Endometrial microvascular endothelial cells (primary cell): Measurements from ENCODE around the gene KCNJ18. TPM values are rescaled to one million over a fixed set of nuclear protein-coding genes. Genes with fewer than 3 reads are reported as not detected.
"Not testable (repeated sequence)": the region's sequence is repeated elsewhere in the genome, so short reads cannot be mapped to it uniquely, and the experiment has no call there.

ENCODE experiments used
- in situ Hi-C: cut with HindIII; loops from 2 replicates; pipeline ENCODE4 v1.10.0; 2017; ENCODE audit warnings: low sequenced_read_pairs, low pct_unique_long_range_greater_than_20kb; ENCODE audit errors: inconsistent ontology term
- total RNA-seq: library from RNA; depleted of rRNA; stranded (reverse); fragments of >200 nt; gene quantifications from one replicate; pipeline ENCODE4 v1.2.3, GENCODE V29; 2015; ENCODE audit errors: inconsistent ontology term

Gene KCNJ18
- total RNA-seq, 1 donor from 2014 or later, result not detected

DNA sequence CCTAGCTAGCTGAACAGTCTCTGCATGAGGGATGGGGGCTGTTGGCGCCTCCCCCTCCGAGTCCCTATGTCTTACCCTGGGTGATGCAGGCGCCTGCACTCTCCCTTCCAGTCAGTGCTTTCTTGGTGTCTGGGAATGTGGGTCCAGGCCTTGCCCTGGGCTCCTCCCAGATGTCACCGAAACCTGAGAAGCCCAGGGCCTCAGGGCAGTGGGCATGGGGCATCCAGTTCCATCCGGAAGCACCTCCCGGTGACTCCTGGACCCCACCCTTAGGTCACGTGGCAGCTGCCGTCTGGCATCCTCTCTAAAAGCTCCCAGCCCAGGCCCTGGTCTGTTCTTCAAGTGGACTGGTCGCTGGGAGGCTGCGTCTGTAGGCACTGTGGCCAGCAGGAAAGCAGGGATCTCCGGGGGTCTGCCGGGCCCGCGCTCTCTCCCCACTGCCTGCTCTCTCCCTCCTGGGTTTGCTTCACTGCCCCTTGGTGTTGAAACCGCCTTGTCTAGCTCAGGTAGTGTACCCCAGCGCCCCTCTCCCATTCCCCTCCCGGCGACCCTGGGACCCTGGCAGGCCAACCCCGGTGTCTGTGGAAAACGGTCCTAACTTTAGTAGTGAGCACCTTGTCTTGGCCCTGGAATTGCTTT, 6.2 kb downstream of the KCNJ18 start:
- in situ Hi-C loops, result not testable (repeated sequence)

DNA sequence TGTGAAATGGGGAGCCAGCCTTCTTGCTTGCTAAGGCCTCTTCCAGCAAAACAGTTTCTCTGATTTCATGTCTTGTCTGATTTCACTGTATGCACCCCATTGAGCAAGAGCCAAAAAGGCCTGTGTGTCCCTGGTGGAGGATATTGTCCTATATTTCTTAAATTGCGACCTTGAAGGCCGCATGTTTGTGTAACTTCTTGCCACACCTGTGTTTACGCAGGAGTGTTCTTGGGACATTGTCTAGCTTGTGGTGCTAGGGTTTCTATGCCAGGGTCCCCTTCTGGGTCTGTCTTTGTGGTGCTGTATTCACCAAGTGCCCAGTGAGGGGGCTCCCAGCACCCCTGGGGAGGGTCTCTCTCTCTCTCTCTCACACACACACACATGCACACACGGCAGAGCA, 6.8 kb downstream of the KCNJ18 start:
- in situ Hi-C loops, result not testable (repeated sequence)

DNA sequence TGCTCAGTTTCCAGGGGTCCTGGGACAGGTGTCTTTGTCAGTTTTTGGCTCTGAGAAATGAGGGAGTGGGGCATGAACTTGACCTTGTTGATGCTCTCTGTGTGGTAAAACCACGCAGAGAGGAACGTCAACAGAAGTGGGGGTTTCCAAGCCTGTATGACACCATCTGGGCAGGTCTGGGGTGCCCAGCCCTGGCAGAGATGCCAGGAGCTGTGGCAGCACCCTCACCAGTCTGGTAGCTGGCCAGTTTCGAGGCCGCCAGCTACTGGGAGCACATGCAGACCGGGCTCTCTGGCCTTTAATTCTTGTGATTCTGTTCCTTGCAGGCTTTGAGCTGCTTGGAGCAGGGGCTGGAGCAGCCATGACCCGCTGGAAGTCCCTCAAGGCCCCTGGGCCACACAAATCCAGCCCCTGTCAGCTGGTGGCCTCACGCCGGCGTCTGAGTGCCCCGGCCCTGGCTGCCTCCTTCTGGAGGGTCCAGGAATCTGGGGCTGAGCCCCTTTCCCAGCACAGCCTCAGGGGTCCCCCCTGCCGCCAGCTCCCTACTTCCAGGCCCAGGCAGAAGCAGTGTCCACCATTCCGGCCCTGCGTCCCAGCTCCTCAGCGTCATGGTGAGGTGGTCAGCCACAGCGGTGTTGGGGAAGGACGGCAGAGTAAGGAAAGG, 7.4 kb downstream of the KCNJ18 start:
- in situ Hi-C loops, result not testable (repeated sequence)

DNA sequence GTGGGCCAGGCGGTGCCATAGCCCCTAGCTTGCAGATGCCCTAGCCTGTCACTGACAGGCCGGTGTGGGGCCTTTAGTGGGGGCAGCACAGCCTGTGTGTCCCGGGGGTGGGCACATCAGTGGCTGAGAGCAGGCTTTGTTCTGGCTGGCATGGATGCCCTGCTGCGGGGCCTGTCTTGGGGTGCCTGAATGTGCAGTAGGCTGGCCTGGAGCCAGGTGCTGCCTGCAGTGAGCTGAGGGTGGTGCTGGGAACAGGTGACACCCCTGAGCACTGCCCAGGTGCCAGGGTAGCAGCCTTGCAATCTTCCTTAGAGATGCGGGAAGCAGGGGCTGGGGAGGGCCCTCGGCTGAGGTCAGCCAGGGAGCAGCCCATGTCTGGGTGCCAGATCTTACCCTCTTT, 8.8 kb downstream of the KCNJ18 start:
- in situ Hi-C loops, result not testable (repeated sequence)

DNA sequence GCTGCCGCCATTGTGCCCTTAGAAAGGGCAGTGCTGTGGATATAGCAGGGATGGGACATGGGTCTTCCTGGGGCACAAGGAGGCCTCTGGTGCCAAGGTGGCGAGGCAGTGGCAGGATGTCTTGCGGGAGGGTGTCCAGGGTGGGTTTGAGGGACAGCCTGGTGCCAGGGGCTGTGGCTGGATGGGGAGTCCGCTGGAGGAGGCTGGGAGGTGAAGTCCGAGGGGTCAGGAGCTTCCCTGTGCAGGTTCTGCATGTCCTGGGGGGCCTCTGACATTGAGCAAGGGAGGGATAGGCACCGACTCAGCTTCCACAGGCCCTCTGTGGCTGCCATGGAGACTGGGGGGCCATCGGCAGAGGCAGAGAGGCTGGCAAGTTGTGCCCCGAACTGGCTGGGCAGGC, 9.7 kb downstream of the KCNJ18 start:
- in situ Hi-C loops, result not testable (repeated sequence)

DNA sequence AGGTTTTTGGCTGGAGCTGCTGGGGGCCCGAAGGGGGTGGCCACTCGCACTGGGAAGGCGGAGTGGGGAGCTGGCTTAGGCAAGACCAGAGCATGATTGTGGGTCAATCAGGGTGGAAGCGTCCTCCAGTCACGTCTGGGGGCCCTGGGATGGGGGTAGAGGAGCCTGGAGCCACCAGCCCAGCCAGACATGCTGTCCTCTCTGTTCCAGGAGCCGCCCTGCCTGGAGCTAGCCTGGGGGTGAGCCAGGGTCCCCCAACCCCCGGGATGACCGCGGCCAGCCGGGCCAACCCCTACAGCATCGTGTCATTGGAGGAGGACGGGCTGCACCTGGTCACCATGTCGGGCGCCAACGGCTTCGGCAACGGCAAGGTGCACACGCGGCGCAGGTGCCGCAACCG, 10.2 kb downstream of the KCNJ18 start:
- in situ Hi-C loops, result not testable (repeated sequence)

DNA sequence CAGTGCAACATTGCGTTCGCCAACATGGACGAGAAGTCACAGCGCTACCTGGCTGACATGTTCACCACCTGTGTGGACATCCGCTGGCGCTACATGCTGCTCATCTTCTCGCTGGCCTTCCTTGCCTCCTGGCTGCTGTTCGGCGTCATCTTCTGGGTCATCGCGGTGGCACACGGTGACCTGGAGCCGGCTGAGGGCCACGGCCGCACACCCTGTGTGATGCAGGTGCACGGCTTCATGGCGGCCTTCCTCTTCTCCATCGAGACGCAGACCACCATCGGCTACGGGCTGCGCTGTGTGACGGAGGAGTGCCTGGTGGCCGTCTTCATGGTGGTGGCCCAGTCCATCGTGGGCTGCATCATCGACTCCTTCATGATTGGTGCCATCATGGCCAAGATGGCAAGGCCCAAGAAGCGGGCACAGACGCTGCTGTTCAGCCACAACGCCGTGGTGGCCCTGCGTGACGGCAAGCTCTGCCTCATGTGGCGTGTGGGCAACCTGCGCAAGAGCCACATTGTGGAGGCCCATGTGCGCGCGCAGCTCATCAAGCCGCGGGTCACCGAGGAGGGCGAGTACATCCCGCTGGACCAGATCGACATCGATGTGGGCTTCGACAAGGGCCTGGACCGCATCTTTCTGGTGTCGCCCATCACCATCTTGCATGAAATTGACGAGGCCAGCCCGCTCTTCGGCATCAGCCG, 10.8 kb downstream of the KCNJ18 start:
- in situ Hi-C loops, result not testable (repeated sequence)

DNA sequence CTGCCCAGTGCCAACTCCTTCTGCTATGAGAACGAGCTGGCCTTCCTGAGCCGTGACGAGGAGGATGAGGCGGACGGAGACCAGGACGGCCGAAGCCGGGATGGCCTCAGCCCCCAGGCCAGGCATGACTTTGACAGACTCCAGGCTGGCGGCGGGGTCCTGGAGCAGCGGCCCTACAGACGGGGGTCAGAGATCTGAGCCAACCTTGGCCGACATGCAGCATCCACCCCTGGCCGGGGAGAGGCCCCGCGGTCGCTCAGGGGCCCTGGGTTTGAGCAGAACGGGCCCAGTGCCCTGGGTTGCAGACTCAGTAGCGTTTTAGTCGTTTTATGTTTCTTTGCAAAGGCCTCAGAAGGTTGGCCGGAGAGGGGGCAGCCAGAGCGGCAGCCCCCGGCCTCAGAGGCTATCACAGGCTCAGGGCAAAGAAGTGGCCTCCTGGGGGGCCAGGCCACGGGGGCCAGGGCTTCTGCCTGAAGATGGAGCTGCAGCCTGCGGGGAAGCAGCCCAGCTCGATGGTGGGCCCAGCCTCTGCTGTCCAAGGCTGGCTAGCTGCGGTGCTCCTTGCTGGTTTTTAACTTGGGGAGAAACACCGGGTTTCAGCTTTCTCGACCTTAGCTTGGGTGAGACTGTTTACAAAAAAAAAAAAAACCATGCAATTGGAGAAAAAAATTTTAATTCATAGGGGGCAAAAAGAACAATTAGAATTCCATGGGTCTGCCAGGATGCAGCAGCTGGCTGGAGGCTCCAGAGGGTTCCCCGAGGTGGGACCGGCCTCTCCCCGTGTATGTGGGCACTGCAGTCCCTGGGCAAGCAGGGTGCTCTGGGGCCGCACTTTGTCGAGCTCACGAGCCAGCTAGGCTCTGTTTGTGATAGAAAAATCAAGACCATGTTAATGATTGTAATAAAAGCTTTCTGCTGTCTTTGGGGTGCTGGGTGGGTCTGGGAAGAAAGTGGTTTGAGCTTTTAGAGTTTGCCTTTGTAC, 11.9 kb downstream of the KCNJ18 start:
- in situ Hi-C loops, result not testable (repeated sequence)

DNA sequence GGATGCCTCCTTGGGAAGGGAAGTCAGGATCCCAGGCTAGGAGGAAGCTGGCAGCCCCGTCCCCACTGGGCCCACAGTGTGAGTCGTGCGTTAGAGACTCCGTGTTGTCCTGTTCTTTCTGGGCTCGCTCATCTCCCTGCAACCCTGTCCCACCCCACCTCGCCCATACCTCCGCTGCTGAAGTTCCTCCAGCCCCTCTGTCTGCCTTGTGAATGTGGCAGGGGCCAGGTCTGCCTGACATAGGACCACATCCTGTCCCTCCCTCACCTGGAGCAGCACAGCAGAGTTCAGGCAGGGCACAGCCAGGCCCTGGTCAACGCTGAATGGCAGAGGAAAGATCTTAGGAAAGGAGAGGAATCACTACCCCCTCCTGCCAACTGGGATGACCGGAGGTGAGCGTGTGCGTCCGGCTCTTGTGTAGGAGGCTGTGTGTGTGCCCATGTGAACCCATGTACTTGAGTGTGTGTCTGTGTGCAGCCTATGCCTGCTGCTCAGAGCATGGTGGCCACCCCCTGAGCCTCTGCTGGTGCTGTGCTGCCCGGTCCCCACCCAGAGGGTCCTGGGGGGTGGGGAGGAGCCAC, 12.8 kb downstream of the KCNJ18 start:
- in situ Hi-C loops, result no loop called here

DNA sequence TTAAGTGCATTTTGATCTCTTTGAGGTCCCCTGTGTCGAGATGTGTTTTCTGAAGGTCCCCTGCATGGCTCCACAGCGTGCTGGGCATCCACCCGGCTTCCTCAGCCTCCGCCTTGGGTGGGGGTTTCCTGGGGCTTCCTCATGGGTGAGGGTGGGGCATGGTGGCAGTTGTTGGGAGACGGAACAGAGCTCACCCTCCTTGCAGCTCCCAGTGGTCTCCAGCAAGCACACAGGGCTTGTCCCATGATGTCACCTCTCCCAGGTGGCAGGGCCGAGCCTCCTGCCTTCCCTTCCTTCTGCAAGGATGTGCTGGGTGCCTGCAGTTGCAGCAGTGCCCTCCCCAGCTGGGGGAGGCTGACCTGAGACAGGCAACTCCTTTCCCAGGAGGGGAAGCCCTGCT, 13.4 kb downstream of the KCNJ18 start:
- in situ Hi-C loops, result not testable (repeated sequence)

DNA sequence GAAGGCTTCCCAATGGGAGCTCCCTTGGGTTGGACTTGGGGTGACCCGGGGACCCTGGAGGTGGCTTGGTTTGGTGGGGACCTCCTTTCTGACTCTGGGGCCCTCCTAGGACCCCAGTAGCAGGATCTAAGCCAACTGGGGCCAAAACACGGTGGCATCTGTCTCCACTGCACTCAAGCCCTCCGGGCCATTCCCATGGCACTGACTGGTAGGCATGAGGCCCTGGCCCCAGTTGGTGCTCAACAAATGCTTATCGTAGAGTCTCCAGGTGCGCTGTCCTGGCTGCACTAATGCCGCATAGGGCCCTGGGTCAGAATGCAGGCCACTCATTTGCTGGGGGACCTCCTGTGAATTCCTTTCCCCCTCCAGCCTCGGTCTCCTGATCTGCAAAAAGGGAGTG, 14.2 kb downstream of the KCNJ18 start:
- in situ Hi-C loops, result not testable (repeated sequence)

DNA sequence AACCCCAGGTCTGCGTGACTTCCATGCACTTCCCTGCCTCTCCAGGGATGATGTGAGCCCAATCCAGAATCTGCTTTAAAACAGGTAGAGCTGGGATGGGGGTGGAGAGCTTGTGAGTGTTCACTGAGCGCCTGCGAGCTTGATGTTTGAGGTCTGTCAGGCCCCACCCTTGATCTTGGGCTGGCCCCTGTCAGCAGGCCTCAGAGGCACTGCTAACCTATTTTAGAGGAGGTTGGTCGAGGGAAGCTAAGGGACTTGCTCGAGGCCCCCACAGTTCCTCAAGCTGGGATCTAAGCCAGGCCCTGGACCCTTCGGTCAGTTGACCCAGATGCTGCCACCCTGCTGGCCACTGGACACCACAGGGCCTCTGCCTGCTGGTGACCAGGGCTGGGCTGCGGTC, 14.8 kb downstream of the KCNJ18 start:
- in situ Hi-C loops, result not testable (repeated sequence)

DNA sequence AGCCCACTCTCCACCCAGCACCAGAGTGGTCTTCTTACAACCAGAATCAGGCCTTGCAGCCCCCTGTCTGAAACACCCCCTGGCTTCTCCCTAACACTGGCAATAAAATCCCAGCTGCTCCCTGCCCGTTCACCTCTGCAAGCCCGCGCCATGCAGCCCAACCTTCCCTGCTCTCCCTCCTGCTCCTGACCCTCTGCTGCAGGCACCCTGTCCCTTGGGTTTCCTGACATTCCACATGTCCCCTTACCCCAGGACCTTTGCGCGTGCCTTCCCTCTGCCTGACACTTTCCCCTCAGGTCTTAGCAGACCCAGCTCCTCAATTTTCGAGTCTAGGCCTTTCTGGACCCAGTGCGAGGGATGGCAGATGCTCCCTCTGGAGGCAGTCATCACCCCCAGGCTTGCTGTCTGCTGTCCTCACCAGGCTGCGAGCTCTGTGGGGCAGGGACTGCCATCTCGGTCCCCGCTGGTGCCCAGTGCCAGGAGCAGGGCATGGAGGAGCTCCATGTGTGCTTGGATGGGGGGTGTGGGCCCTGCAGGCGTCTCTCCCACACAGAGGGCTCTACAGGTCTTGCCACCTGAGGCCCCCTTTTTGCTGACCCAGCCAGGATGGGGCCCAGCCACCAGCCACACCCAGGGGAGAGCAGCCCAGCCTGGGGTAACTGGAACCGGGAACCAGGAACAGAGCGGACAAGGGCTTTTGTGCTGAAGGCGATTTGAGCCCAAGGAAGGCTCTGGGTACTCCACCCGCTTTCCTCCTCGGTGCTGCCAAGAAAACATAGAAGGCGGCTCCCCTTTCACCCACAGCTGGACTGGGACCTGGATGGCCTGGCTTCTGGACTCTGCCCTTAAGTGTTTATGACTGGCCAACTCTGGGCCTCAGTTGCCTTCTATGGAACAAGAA, 15.6 kb downstream of the KCNJ18 start:
- in situ Hi-C loops, result not testable (repeated sequence)

DNA sequence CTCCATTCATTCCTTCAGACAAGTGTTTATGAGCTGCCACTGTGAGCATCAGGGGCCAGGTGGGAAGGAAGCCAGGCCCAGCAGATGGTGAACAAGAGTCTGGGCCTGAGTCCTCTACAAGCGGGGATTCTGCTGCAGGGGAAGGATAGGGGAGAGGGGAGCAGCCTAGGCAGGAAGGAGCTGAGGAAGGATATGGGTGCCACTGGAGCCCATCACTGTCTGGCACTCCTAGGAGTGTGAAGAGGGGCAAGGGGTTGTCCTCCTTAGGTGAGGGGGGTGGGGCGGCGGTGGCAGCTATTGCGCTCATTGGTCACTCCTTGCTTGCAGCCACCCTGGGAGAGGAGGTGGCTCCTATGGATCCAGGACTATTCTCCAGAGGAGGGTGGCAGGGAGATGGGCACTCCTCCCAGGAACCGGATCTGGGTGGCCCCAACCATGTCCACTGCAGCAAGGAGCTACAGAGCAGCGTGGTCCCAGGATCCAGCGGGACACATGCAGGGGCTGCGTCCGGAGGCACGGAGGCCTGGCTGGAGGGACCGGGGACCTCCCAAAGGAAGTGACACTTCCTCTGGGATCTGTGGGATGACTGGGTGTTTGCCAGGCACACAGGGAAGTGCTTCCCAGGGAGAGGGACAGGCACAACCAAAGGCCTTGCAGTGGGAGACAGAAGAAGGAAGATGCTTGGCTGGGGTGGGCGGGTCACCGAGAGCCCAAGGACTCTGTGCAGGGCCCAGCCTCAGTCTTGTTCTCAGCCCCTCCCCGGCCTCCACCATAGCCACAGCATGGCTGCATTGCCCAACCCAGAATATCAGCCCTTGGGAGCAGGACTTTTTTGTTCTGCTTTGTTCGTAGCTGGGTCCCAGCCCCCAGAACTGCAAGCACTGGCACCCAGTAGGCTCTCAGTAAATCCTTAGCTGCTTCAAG, 16.6 kb downstream of the KCNJ18 start:
- in situ Hi-C loops, result not testable (repeated sequence)

DNA sequence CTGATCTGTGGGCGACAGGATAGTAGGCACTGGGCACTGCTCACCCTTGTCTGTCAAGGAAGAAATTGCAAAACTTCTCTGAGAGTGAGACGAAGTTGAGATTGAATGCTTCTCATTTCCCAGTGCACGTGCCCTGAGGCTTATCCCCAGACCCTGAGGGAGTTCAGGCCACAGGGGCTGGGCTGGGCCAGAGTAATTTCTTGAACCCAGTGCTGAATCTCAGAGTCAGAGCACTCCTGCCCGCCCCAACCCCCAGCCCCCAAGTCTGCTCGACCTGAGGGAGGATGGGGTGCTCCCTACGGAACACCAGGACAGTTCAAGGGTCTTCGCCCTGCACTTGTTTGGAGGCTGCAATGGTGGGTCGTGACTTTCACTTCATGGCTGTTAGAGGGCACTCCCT, 17.7 kb downstream of the KCNJ18 start:
- in situ Hi-C loops, result not testable (repeated sequence)

DNA sequence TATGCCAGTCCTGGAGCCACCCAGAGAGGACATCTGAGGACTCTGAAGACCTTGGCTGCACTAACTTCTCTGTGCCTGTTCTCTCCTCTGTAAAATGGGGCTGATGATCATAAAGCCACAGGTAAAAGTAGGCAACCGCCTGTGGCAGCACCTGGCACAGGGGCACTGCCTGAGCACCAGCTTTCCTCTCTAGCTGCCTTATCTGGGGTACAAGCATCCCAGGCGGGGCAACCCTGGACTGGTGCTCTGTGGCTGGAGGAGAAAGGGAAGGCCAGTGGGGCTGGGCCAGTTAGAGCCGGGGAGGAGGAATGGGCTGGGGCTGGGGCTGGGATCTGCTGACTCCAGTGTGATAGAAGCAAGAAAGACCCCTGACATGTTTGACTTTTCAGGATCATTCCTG, 18.2 kb downstream of the KCNJ18 start:
- in situ Hi-C loops, result not testable (repeated sequence)

DNA sequence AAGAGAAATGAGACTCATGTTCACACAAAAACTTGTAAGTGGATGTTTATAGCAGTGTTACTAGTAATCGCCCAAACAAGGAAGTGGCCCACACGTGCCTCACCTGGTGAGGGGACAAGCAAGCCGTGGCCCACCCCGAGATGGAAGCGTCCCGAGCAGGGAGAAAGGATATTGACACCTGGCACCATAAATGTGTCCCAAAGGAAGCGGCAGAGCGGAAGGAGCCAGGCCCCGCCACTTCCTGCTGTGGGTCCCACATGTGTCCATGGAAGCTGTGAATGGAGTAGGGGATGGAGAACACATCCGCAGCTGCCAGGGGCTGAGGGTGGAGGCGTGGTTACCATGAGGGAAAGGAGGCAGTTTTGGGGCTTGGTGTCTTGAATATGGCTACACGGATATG, 18.9 kb downstream of the KCNJ18 start:
- in situ Hi-C loops, result no loop called here
